ENCODE results near the gene NEK4.

NEK4 gene

GRCh38 chr3:52777959-52778805 lies 7.4 kb upstream of the NEK4 start:
- peak; percentile 10 for DNase-seq

GRCh38 chr3:52777127-52777958 lies 6.6 kb upstream of the NEK4 start, which contains the start of gene ITIH1:
ITIH1 (plus strand) TSS chr3:52777599; CDS start chr3:52777616, 17 bp downstream.
- DNase-seq: peak; percentile 11

- DNase-seq: peak; percentile 4
These were observed 5.7 kb upstream of the NEK4 start for GRCh38 chr3:52776486-52776885.

GRCh38 chr3:52775877-52776276 lies 5.1 kb upstream of the NEK4 start:
- peak; percentile 9 for DNase-seq

GRCh38 chr3:52774901-52775864 lies 4.4 kb upstream of the NEK4 start:
- peak; percentile 19 for DNase-seq

- DNase-seq: peak; percentile 7
These were observed 3.5 kb upstream of the NEK4 start for GRCh38 chr3:52774066-52774713.

- peak; percentile 5 for DNase-seq
These were observed 2.8 kb upstream of the NEK4 start for GRCh38 chr3:52773361-52774065.

- no peak for DNase-seq
These were observed 962 bp upstream of the NEK4 start for GRCh38 chr3:52771702-52772101.

- no peak for DNase-seq
These were observed 568 bp upstream of the NEK4 start for GRCh38 chr3:52771334-52771681.

GRCh38 chr3:52769786-52770455 lies 819 bp downstream of the NEK4 start:
- no peak for DNase-seq

GRCh38 chr3:52763466-52763865 lies 7.3 kb downstream of the NEK4 start:
- no peak for DNase-seq

GRCh38 chr3:52756141-52756540 lies 14.6 kb downstream of the NEK4 start:
- DNase-seq: no peak

- no peak for DNase-seq
These were observed 16.4 kb downstream of the NEK4 start for GRCh38 chr3:52754373-52754772.

GRCh38 chr3:52752045-52752660 lies 18.6 kb downstream of the NEK4 start:
- DNase-seq: no peak

- DNase-seq: no peak
These were observed 27.0 kb downstream of the NEK4 start for GRCh38 chr3:52743721-52744120.

GRCh38 chr3:52743152-52743551 lies 27.6 kb downstream of the NEK4 start:
- no peak for DNase-seq

GRCh38 chr3:52742418-52743041 lies 28.2 kb downstream of the NEK4 start:
- DNase-seq: no peak

- DNase-seq: no peak
These were observed 31.0 kb downstream of the NEK4 start for GRCh38 chr3:52739730-52740129.

- DNase-seq: no peak
These were observed 37.4 kb downstream of the NEK4 start for GRCh38 chr3:52733256-52733891.

All from femur (tissue), 1 donor.